ENCODE measurements around the gene EMC9.

The EMC9 gene

GRCh38 chr14:24157331-24157730 is 15.9 kb upstream of the EMC9 start:
- H3K4me3 ChIP-seq (replicated peaks in 1 of 2; ENCODE audit: low read depth in 2 of 2, low read length in 2 of 2), result no peak overlapping the region
- no peak for DNase-seq (ENCODE audit: low read depth in 2 of 2)
- no peak for TF ChIP-seq CTCF (IDR thresholded peaks at IDR 0.05; ENCODE audit: low read depth, low read length)

- DNase-seq (ENCODE audit: low read depth in 2 of 2), result no peak
- no peak for TF ChIP-seq CTCF (IDR thresholded peaks at IDR 0.05; ENCODE audit: low read depth, low read length)
- H3K4me3 ChIP-seq (replicated peaks in 1 of 2; ENCODE audit: low read depth in 2 of 2, low read length in 2 of 2), result no peak overlapping the region
Measured at GRCh38 chr14:24156840-24157239, 15.4 kb upstream of the EMC9 start.

- no peak overlapping the region for H3K4me3 ChIP-seq (replicated peaks in 1 of 2; ENCODE audit: low read depth in 2 of 2, low read length in 2 of 2)
- no peak for TF ChIP-seq CTCF (IDR thresholded peaks at IDR 0.05; ENCODE audit: low read depth, low read length)
- no peak for DNase-seq (ENCODE audit: low read depth in 2 of 2)
Measured at GRCh38 chr14:24155100-24155499, 13.7 kb upstream of the EMC9 start.

- DNase-seq (ENCODE audit: low read depth in 2 of 2), result no peak
- H3K4me3 ChIP-seq (replicated peaks in 1 of 2; ENCODE audit: low read depth in 2 of 2, low read length in 2 of 2), result no peak overlapping the region
- no peak for TF ChIP-seq CTCF (IDR thresholded peaks at IDR 0.05; ENCODE audit: low read depth, low read length)
Measured at GRCh38 chr14:24151404-24152080, 10.2 kb upstream of the EMC9 start.

- TF ChIP-seq CTCF (IDR thresholded peaks at IDR 0.05; ENCODE audit: low read depth, low read length), result no peak
- H3K4me3 ChIP-seq (replicated peaks in 1 of 2; ENCODE audit: low read depth in 2 of 2, low read length in 2 of 2), result no peak overlapping the region
- no peak for DNase-seq (ENCODE audit: low read depth in 2 of 2)
Measured at GRCh38 chr14:24150993-24151392, 9.6 kb upstream of the EMC9 start.

- TF ChIP-seq CTCF (IDR thresholded peaks at IDR 0.05; ENCODE audit: low read depth, low read length), result no peak
- no peak for DNase-seq (ENCODE audit: low read depth in 2 of 2)
- no peak overlapping the region for H3K4me3 ChIP-seq (replicated peaks in 1 of 2; ENCODE audit: low read depth in 2 of 2, low read length in 2 of 2)
Measured at GRCh38 chr14:24150567-24150966, 9.2 kb upstream of the EMC9 start.

- no peak overlapping the region for H3K4me3 ChIP-seq (replicated peaks in 1 of 2; ENCODE audit: low read depth in 2 of 2, low read length in 2 of 2)
- no peak for TF ChIP-seq CTCF (IDR thresholded peaks at IDR 0.05; ENCODE audit: low read depth, low read length)
- DNase-seq (ENCODE audit: low read depth in 2 of 2), result no peak
Measured at GRCh38 chr14:24150061-24150460, 8.7 kb upstream of the EMC9 start.
